Measurements from ENCODE around the gene OR10H4. TPM values are rescaled to one million over a fixed set of nuclear protein-coding genes. Genes with fewer than 3 reads are reported as not detected.

OR10H4 gene
- total RNA-seq, 4 donors from 2014 or later, result not detected

- no peak for TF ChIP-seq CTCF (IDR thresholded peaks at IDR 0.05)
- no peak for TF ChIP-seq EP300 (IDR thresholded peaks at IDR 0.05)
- no peak for TF ChIP-seq POLR2A (IDR thresholded peaks at IDR 0.05)
- no peak for TF ChIP-seq POLR2AphosphoS5 (IDR thresholded peaks at IDR 0.05)
- H3K4me3 ChIP-seq, result no peak within 1 kb of the TSS
- DNase-seq (ENCODE audit: low spot score in 2 of 2), result peak in 1 of 2 donors; percentile 77
- peaks cover 18% of the 10 kb centered on the region for H3K4me1 ChIP-seq
- H3K36me3 ChIP-seq, result no peaks in the 10 kb centered on the region
- peak within 1 kb of the TSS; percentile 19 for H3K27ac ChIP-seq
- peaks cover 20% of the 10 kb centered on the region for H3K27me3 ChIP-seq
- H3K9me3 ChIP-seq, result no peaks in the 10 kb centered on the region
- WGBS, result 32% methylated on average over 9 of the region's 10 CpGs
Observed at GRCh38 chr19:15934332-15935078, 14.3 kb upstream of the OR10H4 start, which contains the start of gene CYP4F11. Gene CYP4F11, minus strand, starts transcription at chr19:15934529. Its CDS starts 121 bp downstream, at chr19:15934408.

- WGBS, result 22% methylated on average over 3 of the region's 3 CpGs
- H3K9me3 ChIP-seq, result no peaks in the 10 kb centered on the region
- H3K27ac ChIP-seq, result no peak overlapping the region
- no peaks in the 10 kb centered on the region for H3K36me3 ChIP-seq
- no peak overlapping the region for H3K4me3 ChIP-seq
- no peak for DNase-seq (ENCODE audit: low spot score in 2 of 2)
- TF ChIP-seq EP300 (IDR thresholded peaks at IDR 0.05), result no peak
- no peak for TF ChIP-seq CTCF (IDR thresholded peaks at IDR 0.05)
- H3K27me3 ChIP-seq, result peaks cover 28% of the 10 kb centered on the region
- peaks cover 18% of the 10 kb centered on the region for H3K4me1 ChIP-seq
Observed at GRCh38 chr19:15935167-15935702, 13.6 kb upstream of the OR10H4 start.

GRCh38 chr19:15936173-15936572, 12.6 kb upstream of the OR10H4 start:
- DNase-seq (ENCODE audit: low spot score in 2 of 2), result no peak
- peaks cover 35% of the 10 kb centered on the region for H3K27me3 ChIP-seq
- no peaks in the 10 kb centered on the region for H3K36me3 ChIP-seq
- H3K4me3 ChIP-seq, result no peak overlapping the region
- H3K27ac ChIP-seq, result no peak overlapping the region
- H3K9me3 ChIP-seq, result no peaks in the 10 kb centered on the region
- WGBS, result 92% methylated on average over 3 of the region's 3 CpGs
- peaks cover 18% of the 10 kb centered on the region for H3K4me1 ChIP-seq
- TF ChIP-seq CTCF (IDR thresholded peaks at IDR 0.05) (no peak), POLR2AphosphoS5 (IDR thresholded peaks at IDR 0.05) (no peak), POLR2A (IDR thresholded peaks at IDR 0.05) (no peak), EP300 (IDR thresholded peaks at IDR 0.05) (no peak)

- no peak for DNase-seq (ENCODE audit: low spot score in 2 of 2)
- WGBS, result 80% methylated on average over 2 of the region's 2 CpGs
- peaks cover 18% of the 10 kb centered on the region for H3K4me1 ChIP-seq
- no peak overlapping the region for H3K4me3 ChIP-seq
- peaks cover 35% of the 10 kb centered on the region for H3K27me3 ChIP-seq
- H3K27ac ChIP-seq, result no peak overlapping the region
- no peaks in the 10 kb centered on the region for H3K36me3 ChIP-seq
- TF ChIP-seq POLR2AphosphoS5 (IDR thresholded peaks at IDR 0.05) (no peak), EP300 (IDR thresholded peaks at IDR 0.05) (no peak), POLR2A (IDR thresholded peaks at IDR 0.05) (no peak), CTCF (IDR thresholded peaks at IDR 0.05) (no peak)
- no peaks in the 10 kb centered on the region for H3K9me3 ChIP-seq
Observed at GRCh38 chr19:15936950-15937349, 11.9 kb upstream of the OR10H4 start.

GRCh38 chr19:15937771-15938170, 11.0 kb upstream of the OR10H4 start:
- Histone ChIP-seq H3K4me3 (no peak overlapping the region), H3K36me3 (no peaks in the 10 kb centered on the region), H3K27me3 (peaks cover 41% of the 10 kb centered on the region), H3K27ac (no peak overlapping the region), H3K9me3 (no peaks in the 10 kb centered on the region), H3K4me1 (peaks cover 18% of the 10 kb centered on the region)
- no peak for DNase-seq (ENCODE audit: low spot score in 2 of 2)
- TF ChIP-seq CTCF (IDR thresholded peaks at IDR 0.05), result no peak
- no peak for TF ChIP-seq POLR2A (IDR thresholded peaks at IDR 0.05)
- no peak for TF ChIP-seq POLR2AphosphoS5 (IDR thresholded peaks at IDR 0.05)
- TF ChIP-seq EP300 (IDR thresholded peaks at IDR 0.05), result no peak
- 84% methylated on average over 2 of the region's 2 CpGs for WGBS
